Measurements from ENCODE around the gene INF2.

The INF2 gene

DNA sequence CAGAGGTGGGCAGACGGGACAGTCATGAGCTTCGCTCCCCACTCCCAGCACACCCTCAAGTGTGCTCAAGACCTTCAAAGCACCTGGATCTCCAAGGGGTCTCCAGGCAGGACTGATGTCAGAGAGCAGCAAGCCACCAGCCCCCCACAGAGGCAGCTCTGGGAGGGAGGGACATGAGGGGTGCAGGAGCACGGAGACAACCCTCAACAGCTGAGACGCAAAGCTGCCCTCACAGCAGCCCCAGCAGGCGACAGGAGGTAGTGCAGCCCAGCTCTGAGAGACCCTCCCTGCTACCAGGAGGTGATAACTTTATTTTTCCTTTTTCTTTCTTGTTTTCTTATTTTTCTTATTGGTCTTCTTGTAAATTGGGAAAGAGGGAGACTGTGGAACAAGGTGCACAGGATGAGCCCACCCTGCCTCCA is 81.4 kb downstream of the INF2 start:
- DNase-seq (ENCODE audit: low spot score) = no peak

GRCh38 chr14:104771374-104771773 is 82.0 kb downstream of the INF2 start:
- DNase-seq (ENCODE audit: low spot score) = no peak
